ENCODE data around the gene LIPE. TPM values are rescaled to one million over a fixed set of nuclear protein-coding genes. Genes with fewer than 3 reads are reported as not detected.
"Not testable (repeated sequence)": the region's sequence is repeated elsewhere in the genome, so short reads cannot be mapped to it uniquely, and the experiment has no call there.

The LIPE gene, protein sequence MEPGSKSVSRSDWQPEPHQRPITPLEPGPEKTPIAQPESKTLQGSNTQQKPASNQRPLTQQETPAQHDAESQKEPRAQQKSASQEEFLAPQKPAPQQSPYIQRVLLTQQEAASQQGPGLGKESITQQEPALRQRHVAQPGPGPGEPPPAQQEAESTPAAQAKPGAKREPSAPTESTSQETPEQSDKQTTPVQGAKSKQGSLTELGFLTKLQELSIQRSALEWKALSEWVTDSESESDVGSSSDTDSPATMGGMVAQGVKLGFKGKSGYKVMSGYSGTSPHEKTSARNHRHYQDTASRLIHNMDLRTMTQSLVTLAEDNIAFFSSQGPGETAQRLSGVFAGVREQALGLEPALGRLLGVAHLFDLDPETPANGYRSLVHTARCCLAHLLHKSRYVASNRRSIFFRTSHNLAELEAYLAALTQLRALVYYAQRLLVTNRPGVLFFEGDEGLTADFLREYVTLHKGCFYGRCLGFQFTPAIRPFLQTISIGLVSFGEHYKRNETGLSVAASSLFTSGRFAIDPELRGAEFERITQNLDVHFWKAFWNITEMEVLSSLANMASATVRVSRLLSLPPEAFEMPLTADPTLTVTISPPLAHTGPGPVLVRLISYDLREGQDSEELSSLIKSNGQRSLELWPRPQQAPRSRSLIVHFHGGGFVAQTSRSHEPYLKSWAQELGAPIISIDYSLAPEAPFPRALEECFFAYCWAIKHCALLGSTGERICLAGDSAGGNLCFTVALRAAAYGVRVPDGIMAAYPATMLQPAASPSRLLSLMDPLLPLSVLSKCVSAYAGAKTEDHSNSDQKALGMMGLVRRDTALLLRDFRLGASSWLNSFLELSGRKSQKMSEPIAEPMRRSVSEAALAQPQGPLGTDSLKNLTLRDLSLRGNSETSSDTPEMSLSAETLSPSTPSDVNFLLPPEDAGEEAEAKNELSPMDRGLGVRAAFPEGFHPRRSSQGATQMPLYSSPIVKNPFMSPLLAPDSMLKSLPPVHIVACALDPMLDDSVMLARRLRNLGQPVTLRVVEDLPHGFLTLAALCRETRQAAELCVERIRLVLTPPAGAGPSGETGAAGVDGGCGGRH
- total RNA-seq = 59.7 TPM

GRCh38 chr19:42427313-42427712 lies at the start of gene LIPE:
LIPE (minus strand) TSS chr19:42427388; CDS start chr19:42427149, 239 bp downstream.
- peak; percentile 92 for DNase-seq

- no peak for DNase-seq
These were observed 48.2 kb upstream of the LIPE start for GRCh38 chr19:42475366-42475765.

DNA sequence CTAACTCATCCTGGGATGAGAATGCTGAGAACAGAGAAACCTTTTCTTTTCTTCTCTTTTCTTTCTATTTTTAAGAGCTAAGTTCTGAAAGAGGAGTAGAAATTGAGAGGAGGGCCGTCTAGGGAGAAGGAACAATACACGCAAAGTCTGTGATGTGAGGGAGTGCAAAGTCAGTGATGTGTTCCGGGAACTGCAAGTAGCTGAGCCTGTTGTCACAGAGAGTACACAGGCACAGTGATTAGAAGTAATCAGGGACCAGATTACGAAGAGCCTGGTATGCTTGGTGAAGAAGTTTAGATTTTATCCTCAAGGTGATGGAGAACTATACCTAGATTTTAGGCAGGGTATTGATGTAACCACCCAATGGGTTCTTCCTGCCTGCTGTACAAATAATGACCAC lies 47.6 kb upstream of the LIPE start:
- DNase-seq = no peak

- DNase-seq = no peak
These were observed 46.5 kb upstream of the LIPE start for GRCh38 chr19:42473686-42474085.

- DNase-seq = no peak
These were observed 45.4 kb upstream of the LIPE start for GRCh38 chr19:42472402-42473147.

DNA sequence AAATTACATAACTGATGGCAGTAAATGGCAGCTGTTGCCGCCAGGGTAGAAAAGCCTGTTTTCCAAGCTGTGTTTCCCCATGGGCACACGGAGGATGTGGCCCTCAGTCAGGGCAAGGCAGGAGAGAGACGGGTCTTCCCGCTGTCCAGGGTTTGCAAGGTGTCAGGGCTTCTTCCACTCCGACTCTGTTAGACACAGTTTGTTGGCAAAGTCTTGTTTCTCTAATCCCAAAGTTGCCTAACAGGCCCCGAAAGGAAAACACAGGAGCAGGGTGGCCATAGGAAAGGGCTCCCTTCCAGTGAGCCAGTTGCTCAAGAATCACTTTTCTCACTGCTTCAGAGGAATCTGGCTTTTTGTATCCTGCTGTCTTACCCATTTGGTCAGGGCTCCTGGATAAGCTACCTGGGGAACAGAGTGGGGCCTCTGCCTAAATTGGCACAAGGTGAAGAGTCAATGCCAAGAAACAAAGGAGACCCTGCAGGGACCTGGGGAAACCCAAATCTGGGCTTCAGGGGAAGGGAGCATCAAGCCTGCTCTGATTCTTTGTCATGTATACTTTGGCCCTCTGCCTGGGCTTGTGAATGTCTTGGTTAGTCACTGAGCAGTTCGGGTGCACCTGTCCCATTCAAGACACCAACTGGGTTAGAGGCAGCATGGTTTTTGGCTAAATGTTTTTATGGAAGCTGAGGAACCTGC lies 44.5 kb upstream of the LIPE start:
- no peak for DNase-seq

DNA sequence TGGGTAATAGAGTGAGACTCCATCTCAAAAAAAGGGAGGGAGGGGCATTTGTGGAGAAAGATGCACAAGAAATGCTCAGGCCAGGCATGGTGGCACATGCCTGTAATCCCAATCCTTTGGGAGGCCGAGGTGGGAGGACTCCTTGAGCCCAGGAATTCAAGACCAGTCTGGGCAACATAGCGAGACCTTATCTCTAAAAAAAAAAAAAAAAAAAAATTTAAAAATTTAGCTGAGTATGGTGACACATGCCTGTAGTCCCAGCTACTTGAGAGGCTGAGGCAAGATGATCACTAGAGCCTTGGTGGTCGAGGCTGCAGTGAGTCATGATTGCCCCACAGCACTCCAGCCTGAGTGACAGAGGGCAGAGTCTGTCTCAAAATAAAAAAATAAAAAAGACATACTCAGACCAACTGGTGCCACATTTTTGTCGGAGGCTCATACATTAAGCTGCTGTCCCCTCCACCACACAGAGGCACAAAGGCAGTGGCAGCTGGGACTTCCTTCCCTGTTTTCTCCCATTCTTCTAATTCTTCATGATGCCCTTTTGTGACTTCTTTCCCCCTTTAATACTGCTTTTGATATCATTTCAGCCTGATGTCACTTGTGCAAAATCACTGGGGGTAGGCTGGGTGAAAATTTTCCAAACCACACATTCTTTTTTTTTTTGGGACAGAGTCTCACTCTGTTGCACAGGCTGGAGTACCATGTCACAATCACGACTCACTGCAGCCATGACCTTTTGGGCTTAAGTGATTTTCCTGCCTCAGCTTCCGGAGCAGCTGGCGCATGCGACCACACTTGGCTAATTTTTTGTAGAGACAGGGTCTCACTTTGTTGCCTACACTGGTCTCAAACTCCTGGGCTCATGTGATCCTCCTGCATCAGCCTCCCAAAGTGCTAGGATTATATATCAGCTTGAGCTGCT lies 42.4 kb upstream of the LIPE start:
- no peak for DNase-seq

GRCh38 chr19:42468273-42468796 lies 41.1 kb upstream of the LIPE start:
- no peak for DNase-seq

DNA sequence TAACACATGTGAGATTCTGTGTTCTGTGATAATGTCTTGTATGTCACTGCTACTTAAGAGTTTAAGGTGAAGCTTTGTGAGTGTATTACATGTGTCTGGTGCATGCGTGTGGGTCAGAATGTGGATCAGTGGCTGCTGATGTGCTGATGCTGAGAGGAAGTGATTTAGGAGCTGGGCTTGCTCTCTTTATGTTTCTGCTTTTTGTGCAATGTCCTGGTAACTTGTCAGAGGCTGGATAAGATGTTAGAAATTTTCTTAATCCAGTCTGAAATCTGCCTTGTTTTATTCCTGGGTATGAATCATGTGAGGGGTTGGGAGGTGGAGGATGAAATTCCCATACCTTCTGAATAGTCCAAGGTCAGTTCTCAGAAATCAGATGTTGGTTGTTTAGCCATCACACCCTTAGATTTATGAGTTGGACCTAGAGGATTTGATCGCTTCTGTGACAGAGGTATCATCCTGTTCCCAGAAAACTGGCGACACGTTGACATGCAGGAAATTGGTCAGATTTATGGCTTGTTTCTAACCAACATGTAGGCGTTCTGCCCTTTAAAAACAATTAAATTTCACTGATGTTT lies 40.1 kb upstream of the LIPE start:
- DNase-seq = no peak

DNA sequence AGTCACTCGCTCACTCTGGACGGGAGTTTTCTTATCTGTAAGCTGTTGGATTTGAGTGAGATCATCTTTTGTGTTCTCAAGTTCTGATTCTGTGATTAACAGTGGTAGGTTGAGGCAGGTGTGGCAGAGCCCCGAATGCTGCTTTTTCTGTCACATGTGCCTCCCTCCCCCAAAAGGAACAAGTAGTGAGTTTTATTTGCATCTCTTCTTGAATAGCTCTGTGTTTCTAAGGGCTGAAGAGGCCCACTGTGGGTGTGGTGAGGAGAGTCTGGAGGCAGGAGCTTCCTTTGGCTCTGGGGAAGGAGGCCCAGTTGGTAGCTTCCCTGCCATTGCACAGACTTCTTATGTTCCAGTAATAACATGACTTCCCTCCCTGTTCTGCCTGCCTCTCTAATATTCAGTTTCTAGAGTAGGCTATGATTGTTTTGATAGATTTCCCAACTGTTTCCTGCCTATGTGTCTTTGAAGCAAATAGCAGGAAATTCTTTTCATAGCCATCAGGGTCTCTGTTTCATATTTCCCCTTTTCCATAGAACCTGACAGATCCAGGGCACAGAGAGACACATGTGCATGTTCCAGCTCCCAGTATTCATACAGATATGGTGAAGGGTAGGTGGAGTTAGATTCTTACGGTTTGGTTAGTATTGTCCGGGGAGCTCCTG lies 39.5 kb upstream of the LIPE start:
- DNase-seq = no peak

GRCh38 chr19:42465827-42466280 lies 38.7 kb upstream of the LIPE start:
- DNase-seq = no peak

GRCh38 chr19:42461700-42462324 lies 34.6 kb upstream of the LIPE start:
- DNase-seq = no peak

DNA sequence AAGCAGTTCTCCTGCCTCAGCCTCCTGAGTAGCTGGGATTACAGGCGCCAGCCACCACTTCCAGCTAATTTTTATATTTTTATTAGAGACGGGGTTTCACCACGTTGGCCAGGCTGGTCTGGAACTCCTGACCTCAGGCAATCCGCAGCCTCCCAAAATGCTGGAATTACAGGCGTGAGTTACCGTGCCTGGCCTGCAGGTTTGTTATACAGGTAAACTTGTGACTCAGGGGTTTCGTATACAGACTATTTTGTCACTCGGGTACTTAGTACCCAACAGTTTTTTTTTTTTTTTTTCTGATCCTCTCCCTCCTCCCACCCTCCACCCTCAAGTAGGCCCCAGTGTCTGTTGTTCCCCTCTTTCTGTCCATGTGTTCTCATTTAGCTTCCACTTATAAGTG lies 34.0 kb upstream of the LIPE start:
- not testable (repeated sequence) for DNase-seq

DNA sequence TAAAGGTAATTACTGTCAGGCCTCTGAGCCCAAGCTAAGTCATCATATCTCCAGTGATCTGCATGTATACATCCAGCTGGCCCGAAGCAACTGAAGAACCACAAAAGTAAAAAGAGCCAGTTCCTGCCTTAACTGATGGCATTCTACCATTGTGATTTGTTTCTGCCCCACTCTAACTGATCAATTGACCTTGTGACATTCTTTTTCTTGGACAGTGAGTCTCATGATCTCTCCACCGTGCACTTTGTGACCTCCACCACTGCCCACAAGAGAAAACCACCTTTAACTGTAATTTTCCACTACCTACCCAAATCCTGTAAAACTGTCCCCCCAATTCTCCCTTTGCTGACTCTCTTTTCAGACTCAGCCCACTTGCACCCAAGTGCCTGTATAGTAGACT lies 32.7 kb upstream of the LIPE start:
- DNase-seq = no peak

- DNase-seq = no peak
These were observed 28.5 kb upstream of the LIPE start for GRCh38 chr19:42455621-42456081.

DNA sequence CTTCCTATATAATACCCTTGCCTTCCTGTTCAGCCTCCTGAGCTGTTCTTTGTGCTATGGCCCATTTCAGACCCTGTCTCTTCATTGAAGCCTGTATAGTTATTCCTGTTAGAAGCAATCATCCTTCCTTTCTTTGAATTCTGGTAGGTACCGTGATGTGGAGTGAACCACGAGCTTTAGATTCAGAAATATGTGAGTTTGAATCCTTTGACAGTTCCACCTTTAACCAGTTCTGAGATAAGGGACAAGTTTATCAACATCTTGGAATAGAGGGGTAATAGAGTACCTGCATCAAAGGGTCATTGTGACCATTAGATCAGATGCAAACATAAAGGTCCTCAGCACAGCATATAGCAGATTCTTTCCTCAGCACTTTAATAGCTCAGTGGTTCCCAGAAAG lies 27.9 kb upstream of the LIPE start:
- no peak for DNase-seq

GRCh38 chr19:42452590-42452989 lies 25.4 kb upstream of the LIPE start:
- DNase-seq = no peak

GRCh38 chr19:42450314-42450934 lies 23.2 kb upstream of the LIPE start:
- DNase-seq = peak; percentile 49

Data from skin of body (tissue), 2 donors.